HPDE6-E6E7 (cell line): ENCODE results near the gene SFT2D1.

ENCODE experiments used
- DNase-seq: peaks from one replicate; pipeline ENCODE4 v3.0.0; 2011; ENCODE audit warnings: missing footprints; ENCODE audit errors: extremely low spot score

SFT2D1 gene

DNA sequence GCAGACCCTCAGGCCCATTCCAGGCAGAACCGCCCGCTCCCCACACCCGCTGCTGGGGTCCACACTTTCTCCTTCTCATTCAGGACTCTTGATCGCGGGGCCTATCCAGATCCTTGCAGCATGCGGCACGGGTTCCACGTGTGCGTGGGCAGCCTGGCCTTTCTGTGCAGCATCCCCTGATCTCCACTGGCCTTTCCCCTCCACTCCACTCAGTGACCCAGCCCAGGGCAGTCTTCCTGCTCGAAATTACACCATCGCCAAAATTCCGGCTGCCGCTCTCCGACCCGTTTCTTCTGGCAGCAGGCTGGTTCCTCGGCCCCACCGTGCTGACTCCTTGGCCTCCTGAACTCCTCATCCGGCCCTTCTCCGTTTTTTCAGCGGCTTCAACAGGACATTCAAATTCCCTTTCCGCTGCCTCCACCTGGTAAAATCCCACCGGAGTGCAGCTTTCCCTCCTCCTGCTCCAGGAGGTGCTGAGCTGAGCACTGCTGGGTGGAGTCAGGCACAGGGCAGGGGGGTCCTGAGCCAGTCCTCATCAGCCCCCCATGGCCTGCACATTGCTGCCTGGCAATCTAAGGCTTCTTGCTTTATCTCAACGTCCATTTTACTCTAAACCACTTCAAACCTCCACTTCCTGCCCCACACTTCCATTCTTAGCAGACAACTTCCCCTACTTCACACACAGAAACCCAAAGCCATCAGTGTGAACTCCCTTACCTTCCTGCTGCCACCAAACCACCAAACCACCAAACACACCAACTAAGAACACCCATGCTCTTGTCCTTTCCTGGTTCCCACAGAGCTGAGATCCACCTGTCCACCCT, 9.0 kb downstream of the SFT2D1 start:
- DNase-seq, result no peak

GRCh38 chr6:166331503-166332415, 10.6 kb downstream of the SFT2D1 start:
- no peak for DNase-seq

DNA sequence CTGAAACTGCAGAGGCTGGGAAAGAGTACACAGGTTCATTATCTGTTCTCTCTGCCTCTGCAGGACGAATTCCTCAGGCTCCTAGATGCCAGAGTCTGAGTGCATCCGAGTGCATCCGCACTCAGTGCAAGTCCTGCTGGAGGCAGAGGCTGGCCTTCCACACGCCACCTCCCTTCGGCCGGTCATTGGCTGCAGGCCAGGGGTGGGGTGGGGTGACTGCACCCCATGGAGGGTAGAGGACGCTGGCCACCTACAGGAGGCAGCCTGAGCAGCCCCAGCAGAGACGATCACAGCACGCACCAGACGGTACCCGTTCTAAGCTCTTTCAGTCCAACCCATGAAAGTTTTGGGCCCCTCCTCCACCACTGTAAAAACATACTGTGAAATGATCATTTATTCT, 11.7 kb downstream of the SFT2D1 start:
- DNase-seq, result no peak

GRCh38 chr6:166325383-166326042, 16.8 kb downstream of the SFT2D1 start:
- no peak for DNase-seq

GRCh38 chr6:166323395-166323794, 18.9 kb downstream of the SFT2D1 start:
- no peak for DNase-seq

- DNase-seq, result no peak
Observed at GRCh38 chr6:166318649-166319600, 23.4 kb downstream of the SFT2D1 start.

DNA sequence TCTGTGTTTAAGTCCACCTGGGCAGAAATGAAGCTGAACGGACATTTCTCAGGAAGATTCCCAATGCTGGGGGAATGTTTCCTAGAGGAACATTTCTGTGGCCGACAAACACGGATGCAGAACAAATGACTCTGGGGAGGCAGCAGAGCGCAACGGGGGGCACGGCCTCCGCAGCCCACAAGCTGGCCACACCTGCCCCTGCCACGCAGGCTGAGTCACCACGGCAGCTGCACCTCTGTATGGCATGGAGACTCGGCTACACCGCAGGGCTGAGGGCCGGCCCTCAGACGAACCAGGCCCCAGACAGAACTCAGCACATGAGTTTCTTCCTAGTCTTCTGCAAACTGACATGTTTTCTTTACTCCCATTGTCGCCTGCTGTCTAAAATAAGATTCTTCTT, 24.1 kb downstream of the SFT2D1 start:
- DNase-seq, result no peak

DNA sequence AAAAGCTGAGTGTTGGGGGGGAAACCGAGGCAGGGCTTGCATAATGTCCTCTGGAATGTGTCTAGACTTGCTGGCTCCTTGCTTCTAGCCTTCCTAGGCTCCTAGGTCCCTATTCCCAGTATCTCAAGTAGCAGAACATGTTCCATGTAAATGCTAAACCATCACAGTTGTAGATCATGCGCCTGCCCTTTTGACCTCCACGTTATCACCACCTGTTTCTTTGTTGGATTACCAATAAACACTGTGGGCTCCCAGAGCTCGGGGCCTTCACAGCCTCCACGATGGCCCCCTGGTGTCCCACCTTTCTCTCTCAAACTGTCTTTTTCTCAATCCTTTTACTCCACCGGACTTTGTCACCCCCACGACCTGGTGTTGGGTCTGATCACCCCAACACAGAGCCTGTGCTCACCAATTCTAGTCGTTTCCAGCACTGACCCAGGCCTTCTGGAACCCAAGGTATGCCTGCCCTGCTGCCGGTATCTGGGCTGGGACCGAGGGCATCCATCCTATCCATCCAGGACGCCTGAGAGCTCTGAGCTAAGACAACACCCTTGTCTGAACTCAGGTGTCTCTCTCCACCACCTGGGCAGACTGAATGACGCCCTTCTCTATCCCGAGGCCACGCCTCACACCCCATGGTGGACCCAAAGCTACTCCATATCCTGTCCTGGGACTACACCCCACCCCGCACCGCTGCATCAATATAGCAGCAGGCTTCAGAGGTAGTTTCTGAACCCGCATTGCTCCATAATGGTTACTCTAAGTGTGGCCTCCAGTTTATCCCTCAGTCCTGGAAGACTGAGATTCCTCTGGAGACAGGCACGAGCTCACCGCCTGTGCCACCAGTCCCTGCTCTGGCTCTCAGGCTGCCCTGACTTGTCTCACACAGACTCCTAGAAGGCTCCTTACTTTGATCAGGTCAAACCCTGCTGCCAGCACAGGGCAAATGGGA, 24.8 kb downstream of the SFT2D1 start:
- DNase-seq, result no peak

DNA sequence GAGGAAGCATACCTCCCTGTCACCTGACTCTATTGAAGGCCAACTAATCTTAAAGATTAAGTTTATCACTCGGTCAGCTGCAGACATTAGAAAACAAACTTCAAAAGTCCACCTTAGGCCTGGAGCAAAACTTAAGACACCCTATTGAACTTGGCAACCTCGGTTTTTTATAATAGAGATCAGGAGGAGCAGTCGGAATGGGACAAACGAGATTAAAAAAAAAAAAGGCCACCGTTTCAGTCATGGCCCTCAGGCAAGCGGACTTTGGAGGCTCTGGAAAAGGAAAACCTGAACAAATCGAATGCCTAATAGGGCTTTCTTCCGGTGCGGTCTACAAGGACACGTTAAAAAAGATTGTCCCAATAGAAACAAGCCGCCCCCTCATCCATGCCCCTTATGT, 26.9 kb downstream of the SFT2D1 start:
- no peak for DNase-seq

- no peak for DNase-seq
Observed at GRCh38 chr6:166314454-166314853, 27.9 kb downstream of the SFT2D1 start.

DNA sequence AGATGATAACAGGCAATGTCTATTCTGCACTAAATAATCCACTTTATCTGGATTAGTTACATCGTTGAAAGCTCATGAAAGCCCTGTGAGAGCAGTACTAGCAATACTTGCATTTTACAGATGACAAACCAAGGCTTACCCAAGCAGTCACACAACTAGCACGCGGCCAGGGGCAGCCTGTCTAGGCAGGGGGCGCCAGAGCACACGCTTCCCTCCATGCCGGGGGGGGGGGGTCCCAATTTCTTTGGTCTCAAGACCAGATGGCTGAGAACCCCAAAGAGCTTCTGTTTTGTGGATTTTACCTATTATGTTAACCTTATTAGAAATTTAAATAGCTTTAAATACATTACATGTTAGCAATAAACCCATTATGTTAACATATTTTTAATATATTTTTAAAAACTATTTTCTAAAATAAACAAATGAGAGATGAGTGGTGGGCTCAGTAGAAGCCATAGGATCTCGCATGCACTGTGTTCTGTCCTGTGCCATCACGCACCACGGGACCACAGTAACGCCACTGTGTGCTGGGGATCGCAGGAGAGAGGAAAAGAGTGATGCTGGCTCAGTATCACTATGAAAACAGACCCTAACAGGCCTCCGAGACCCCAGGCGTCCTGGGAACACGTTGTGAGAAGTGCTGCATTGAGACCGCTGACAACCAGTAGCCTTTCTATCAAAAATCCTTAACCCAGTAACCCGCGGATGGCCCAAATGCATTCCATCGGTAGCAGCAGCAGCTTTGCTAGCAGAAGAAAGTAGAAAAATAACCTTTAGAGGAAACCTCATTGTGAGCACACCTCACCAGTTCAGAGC, 28.9 kb downstream of the SFT2D1 start:
- peak; percentile 36 for DNase-seq

GRCh38 chr6:166312832-166313231, 29.5 kb downstream of the SFT2D1 start:
- no peak for DNase-seq

GRCh38 chr6:166310634-166311033, 31.7 kb downstream of the SFT2D1 start:
- no peak for DNase-seq

- DNase-seq, result no peak
Observed at GRCh38 chr6:166309977-166310376, 32.4 kb downstream of the SFT2D1 start.

- DNase-seq, result no peak
Observed at GRCh38 chr6:166308769-166309589, 33.4 kb downstream of the SFT2D1 start.

DNA sequence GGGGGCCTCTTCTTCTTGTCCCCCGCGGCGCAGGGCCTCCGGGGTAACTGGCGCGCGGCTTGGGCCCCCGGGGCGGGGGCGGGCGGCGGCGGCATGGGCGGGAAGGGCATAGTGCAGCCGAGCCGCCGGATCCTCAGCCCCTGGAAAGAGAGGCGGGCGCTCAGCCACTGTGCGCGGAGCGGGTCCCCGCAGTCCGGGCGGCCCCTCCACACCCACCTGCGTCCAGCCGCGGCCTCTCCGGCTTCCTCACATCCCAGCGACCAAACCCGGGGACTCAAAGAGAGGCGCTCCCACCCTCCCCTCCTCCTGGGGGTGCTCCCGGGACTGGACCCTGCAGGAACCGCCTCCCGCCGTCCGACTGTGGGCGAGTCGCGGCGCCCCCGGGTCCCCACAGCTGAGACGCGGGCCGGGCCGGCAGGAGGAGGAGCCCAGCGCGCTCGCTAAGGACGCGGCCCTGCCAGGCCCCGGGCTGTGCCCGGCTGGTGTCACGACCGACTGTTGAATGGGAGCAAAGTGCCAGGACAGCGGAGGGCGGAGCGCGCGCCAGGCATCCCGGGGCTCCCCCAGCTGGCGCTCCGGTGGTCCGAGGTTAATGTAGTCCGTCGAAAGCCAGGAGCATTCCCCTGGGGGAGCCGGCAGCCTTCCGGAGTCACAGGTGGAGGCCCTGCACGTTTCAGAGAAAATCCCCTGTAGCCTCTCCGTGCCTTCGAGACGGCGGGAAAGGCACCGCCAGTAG, 34.1 kb downstream of the SFT2D1 start, which contains the start of gene PRR18:
PRR18 (minus strand) TSS at position 360 of the 736 bp plus-strand sequence; CDS start at position 110, 250 bp downstream.
- DNase-seq, result no peak
